Vagina (tissue), 2 donors: ENCODE data around the gene DDIT3. TPM values are rescaled to one million over a fixed set of nuclear protein-coding genes. Genes with fewer than 3 reads are reported as not detected.
"Not testable (repeated sequence)": the region's sequence is repeated elsewhere in the genome, so short reads cannot be mapped to it uniquely, and the experiment has no call there.

Experiments used
- DNase-seq, 2 donors: peaks; one replicate each; pipeline ENCODE4 v3.0.0-alpha.2; 2017; ENCODE audit errors: extremely low spot score in 2 of 2
- H3K27ac ChIP-seq: fragments of 200-600 bp; sonication (generic); one replicate; pipeline ENCODE4 v1.5.1; 2019
- H3K27me3 ChIP-seq: fragments of 200-600 bp; sonication (generic); one replicate; pipeline ENCODE4 v1.5.1; 2019
- H3K36me3 ChIP-seq, 2 donors: fragments of 200-600 bp; sonication (generic); one replicate each; pipeline ENCODE4 v1.5.1; 2017 to 2019
- H3K4me1 ChIP-seq: fragments of 200-600 bp; sonication (generic); one replicate; pipeline ENCODE4 v1.5.1; 2019
- H3K4me3 ChIP-seq, 2 donors: fragments of 200-600 bp; sonication (generic); 1 replicate in 1 of 2; 2 replicates in 1 of 2; pipeline ENCODE4 v1.5.1; 2016 to 2019
- H3K9me3 ChIP-seq: fragments of 200-600 bp; sonication (generic); one replicate; pipeline ENCODE4 v1.5.1; 2019
- POLR2A ChIP-seq, 2 donors: fragments of 450-650 bp; IDR thresholded peaks; one replicate each; pipeline ENCODE4 v1.6.1; 2017; ENCODE audit warnings: antibody characterized with exemption in 2 of 2, mild to moderate bottlenecking in 2 of 2, moderate library complexity in 2 of 2
- POLR2AphosphoS5 ChIP-seq, 2 donors: sonication (generic); formaldehyde crosslinking; IDR thresholded peaks; one replicate each; pipeline ENCODE4 v1.9.0; 2017; ENCODE audit warnings: antibody characterized with exemption in 2 of 2, mild to moderate bottlenecking in 2 of 2, low read depth in 1 of 2; ENCODE audit not compliant: insufficient read depth in 1 of 2
- intact Hi-C: fragments of 100-400 bp; cut with DNase I; formaldehyde crosslinking; loops from one replicate; pipeline ENCODE4 v1.15.1; 2023
- total RNA-seq: library from RNA; depleted of rRNA; stranded (reverse); fragments of >200 nt; gene quantifications from one replicate; pipeline ENCODE4 v1.2.3, GENCODE V29; 2016
- TF ChIP-seq, protein P1 (sequence below), 3 experiments: fragments of 450-650 bp in 2 of 3; fragments of 200-600 bp in 1 of 3; sonication (generic) in 1 of 3; IDR thresholded peaks; one replicate each; pipeline ENCODE4 v1.5.1; 2017 to 2019; ENCODE audit warnings: antibody characterized with exemption in 3 of 3, mild to moderate bottlenecking in 2 of 3, moderate library complexity in 2 of 3

Gene DDIT3
- total RNA-seq, 1 donor from 2014 or later = 25.0 TPM

DNA sequence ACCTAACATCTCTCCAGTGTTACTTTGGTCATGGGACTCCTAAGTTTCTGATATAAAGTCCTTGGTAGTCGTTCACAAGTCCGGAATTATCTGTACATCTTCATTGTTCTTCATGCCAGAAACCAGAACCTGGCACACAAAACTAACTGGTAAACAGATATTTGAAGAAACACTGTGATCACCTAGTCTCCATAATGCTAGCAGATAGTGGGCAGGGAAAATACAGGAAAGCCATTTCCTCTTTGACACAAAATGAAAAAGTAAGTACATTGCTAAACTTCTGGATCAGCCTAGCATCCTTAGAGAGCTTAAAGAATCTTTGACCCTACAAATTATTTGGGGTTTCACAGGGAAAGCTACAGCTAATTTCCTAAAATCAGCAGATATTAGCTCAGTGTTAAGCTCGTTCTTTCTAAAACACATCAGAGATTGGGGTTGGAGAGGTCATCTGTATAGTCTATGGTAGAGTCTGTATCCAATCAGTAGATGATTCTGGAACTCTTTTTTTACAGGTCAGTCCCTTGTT is 4.8 kb downstream of the DDIT3 start:
- Histone ChIP-seq H3K4me3 (no peak overlapping the region), H3K27me3 (no peaks in the 10 kb centered on the region), H3K9me3 (no peaks in the 10 kb centered on the region), H3K27ac (no peak overlapping the region), H3K4me1 (peaks cover 30% of the 10 kb centered on the region), H3K36me3 (peaks cover 0 to 61% of the 10 kb centered on the region in 2 donors)
- TF ChIP-seq, protein P1, sequence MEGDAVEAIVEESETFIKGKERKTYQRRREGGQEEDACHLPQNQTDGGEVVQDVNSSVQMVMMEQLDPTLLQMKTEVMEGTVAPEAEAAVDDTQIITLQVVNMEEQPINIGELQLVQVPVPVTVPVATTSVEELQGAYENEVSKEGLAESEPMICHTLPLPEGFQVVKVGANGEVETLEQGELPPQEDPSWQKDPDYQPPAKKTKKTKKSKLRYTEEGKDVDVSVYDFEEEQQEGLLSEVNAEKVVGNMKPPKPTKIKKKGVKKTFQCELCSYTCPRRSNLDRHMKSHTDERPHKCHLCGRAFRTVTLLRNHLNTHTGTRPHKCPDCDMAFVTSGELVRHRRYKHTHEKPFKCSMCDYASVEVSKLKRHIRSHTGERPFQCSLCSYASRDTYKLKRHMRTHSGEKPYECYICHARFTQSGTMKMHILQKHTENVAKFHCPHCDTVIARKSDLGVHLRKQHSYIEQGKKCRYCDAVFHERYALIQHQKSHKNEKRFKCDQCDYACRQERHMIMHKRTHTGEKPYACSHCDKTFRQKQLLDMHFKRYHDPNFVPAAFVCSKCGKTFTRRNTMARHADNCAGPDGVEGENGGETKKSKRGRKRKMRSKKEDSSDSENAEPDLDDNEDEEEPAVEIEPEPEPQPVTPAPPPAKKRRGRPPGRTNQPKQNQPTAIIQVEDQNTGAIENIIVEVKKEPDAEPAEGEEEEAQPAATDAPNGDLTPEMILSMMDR (IDR thresholded peaks at IDR 0.05) = no peak
- TF ChIP-seq POLR2AphosphoS5 (IDR thresholded peaks at IDR 0.05; ENCODE audit: insufficient read depth in 1 of 2, low read depth in 1 of 2) = no peak
- TF ChIP-seq POLR2A (IDR thresholded peaks at IDR 0.05) = no peak
- DNase-seq = no peak
- intact Hi-C loops = no loop called here

DNA sequence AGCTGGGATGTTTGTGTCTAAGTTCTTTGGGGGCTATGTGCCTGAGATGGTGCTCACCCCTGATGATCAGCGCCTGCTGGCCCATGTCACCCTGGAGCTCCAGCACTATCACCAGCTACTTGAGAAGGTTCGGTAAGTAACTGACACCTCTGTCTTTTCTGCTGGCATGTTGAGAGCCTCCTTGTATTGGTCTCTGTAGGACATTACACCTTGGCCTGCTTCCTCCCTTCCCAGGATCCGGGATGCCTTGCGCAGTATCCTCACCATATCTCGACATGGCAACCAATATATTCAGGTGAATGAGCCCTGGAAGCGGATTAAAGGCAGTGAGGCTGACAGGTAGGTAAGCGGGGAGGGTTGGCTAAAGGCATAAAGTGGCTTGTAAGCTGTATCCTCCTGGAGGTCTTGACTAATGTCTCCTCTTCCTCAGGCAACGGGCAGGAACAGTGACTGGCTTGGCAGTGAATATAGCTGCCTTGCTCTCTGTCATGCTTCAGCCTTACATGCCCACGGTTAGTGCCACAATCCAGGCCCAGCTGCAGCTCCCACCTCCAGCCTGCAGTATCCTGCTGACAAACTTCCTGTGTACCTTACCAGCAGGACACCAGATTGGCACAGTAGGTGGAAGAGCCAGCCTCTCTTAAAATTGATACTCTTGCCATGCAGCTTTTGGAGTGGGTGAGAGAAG is 5.5 kb downstream of the DDIT3 start:
- Histone ChIP-seq H3K27me3 (no peaks in the 10 kb centered on the region), H3K4me3 (no peak overlapping the region), H3K36me3 (peaks cover 0 to 67% of the 10 kb centered on the region in 2 donors), H3K27ac (no peak overlapping the region), H3K4me1 (peaks cover 30% of the 10 kb centered on the region), H3K9me3 (no peaks in the 10 kb centered on the region)
- intact Hi-C loops = no loop called here
- no peak for TF ChIP-seq POLR2A (IDR thresholded peaks at IDR 0.05)
- TF ChIP-seq, protein P1 (IDR thresholded peaks at IDR 0.05) = no peak
- no peak for TF ChIP-seq POLR2AphosphoS5 (IDR thresholded peaks at IDR 0.05; ENCODE audit: insufficient read depth in 1 of 2, low read depth in 1 of 2)
- DNase-seq = no peak

DNA sequence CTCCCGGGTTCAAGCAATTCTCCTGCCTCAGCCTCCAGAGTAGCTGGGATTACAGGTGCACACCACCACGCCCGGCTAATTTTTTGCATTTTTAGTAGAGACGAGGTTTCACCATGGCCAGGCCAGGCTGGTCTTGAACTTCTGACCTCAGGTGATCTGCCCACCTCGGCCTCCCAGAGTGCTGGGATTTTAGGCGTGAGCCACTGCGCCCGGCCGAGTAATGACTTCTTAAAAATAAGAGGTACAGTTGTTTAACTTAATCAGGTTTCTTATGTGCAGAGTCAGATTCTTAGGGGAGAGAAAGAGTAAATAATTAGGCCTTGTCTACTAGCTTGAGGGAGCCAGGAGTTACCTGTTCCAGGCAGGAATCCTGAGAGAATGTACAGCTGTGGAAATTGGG is 6.1 kb downstream of the DDIT3 start:
- intact Hi-C loops, H3K9me3 ChIP-seq, H3K27ac ChIP-seq, DNase-seq, H3K27me3 ChIP-seq, H3K4me3 ChIP-seq: not testable (repeated sequence)
- H3K4me1 ChIP-seq = peaks cover 26% of the 10 kb centered on the region
- peaks cover 0 to 74% of the 10 kb centered on the region in 2 donors for H3K36me3 ChIP-seq

DNA sequence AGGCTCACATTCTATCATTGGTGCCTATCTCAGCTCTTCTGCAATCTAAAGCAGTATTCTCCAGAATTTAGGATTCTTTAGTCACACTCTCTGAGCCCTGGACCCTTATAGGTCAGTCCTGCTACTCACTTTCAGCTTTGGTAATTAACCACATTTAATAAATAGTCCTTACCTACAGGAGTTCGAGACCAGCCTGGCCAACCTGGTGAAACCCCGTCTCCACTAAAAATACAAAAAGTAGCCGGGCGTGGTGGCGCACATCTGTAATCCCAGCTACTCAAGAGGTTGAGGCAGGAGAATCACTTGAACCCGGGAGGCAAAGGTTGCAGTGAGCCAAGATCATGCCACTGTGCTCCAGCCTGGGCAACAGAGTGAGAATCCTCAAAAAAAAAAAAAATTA is 6.6 kb downstream of the DDIT3 start:
- H3K4me3 ChIP-seq, H3K9me3 ChIP-seq, H3K27me3 ChIP-seq, H3K27ac ChIP-seq, intact Hi-C loops, DNase-seq: not testable (repeated sequence)
- H3K36me3 ChIP-seq = peaks cover 0 to 76% of the 10 kb centered on the region in 2 donors
- H3K4me1 ChIP-seq = peaks cover 20% of the 10 kb centered on the region

DNA sequence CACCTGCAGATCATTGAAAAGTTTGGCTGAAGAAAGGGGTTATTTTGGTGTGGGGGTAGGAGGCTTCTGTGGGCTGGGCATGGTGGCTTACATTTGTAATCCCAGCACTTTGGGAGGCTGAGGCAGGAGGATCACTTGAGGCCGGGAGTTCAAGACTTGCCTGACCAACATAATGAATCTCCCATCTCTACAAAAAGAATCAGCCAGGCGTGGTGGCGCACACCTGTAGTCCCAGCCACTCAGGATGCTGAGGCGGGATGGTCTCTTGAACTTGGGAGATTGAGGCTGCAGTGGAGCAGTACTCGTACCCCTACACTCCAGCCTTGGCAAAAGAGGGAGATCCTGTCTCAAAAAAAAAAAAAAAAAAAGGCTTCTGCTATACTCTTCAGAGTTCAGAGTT is 7.0 kb downstream of the DDIT3 start:
- DNase-seq = no peak
- Histone ChIP-seq H3K4me1 (peaks cover 16% of the 10 kb centered on the region), H3K27me3 (no peaks in the 10 kb centered on the region), H3K36me3 (peaks cover 0 to 76% of the 10 kb centered on the region in 2 donors), H3K9me3 (no peaks in the 10 kb centered on the region), H3K4me3 (no peak overlapping the region), H3K27ac (no peak overlapping the region)
- intact Hi-C loops = no loop called here
- TF ChIP-seq POLR2A (IDR thresholded peaks at IDR 0.05) = no peak
- no peak for TF ChIP-seq POLR2AphosphoS5 (IDR thresholded peaks at IDR 0.05; ENCODE audit: insufficient read depth in 1 of 2, low read depth in 1 of 2)
- TF ChIP-seq, protein P1 (IDR thresholded peaks at IDR 0.05) = no peak

DNA sequence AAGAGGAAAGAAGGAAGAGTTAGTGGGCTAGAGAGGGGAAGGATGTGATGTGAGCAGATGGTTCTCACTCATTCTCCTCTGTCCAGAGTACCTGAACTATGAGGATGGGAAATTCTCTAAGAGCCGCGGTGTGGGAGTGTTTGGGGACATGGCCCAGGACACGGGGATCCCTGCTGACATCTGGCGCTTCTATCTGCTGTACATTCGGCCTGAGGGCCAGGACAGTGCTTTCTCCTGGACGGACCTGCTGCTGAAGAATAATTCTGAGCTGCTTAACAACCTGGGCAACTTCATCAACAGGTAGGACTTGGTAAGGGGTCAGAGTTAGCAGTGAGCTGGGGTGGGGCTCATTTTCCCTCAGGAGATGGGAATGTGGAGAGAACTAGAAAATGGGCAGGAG is 7.6 kb downstream of the DDIT3 start:
- H3K27ac ChIP-seq = no peak overlapping the region
- H3K36me3 ChIP-seq = peaks cover 0 to 76% of the 10 kb centered on the region in 2 donors
- intact Hi-C loops = no loop called here
- no peaks in the 10 kb centered on the region for H3K27me3 ChIP-seq
- H3K4me3 ChIP-seq = no peak overlapping the region
- H3K4me1 ChIP-seq = peaks cover 10% of the 10 kb centered on the region
- H3K9me3 ChIP-seq = no peaks in the 10 kb centered on the region
- TF ChIP-seq, protein P1 (IDR thresholded peaks at IDR 0.05) = no peak
- TF ChIP-seq POLR2AphosphoS5 (IDR thresholded peaks at IDR 0.05; ENCODE audit: insufficient read depth in 1 of 2, low read depth in 1 of 2) = no peak
- no peak for DNase-seq
